HL-60 (cell line): Measurements from ENCODE around the gene RNLS.

Experiments used
- CTCF ChIP-seq: IDR thresholded peaks from one replicate; pipeline ENCODE4 v1.5.1; 2011; ENCODE audit warnings: low read length, control low read depth, inconsistent platforms; ENCODE audit not compliant: insufficient read depth
- GABPA ChIP-seq: IDR thresholded peaks from 2 replicates; pipeline ENCODE4 v1.6.1; 2012; ENCODE audit warnings: low read depth
- POLR2AphosphoS5 ChIP-seq: IDR thresholded peaks from 2 replicates; pipeline ENCODE4 v1.6.1; 2012; ENCODE audit warnings: low read depth
- REST ChIP-seq: IDR thresholded peaks from 2 replicates; pipeline ENCODE4 v1.6.1; 2012; ENCODE audit warnings: low read depth; ENCODE audit not compliant: insufficient replicate concordance

GRCh38 chr10:88309365-88309764 is 273.8 kb downstream of the RNLS start:
- TF ChIP-seq CTCF (no peak), REST (no peak), POLR2AphosphoS5 (no peak), GABPA (no peak)
